ENCODE data around the gene CASS4. TPM values are rescaled to one million over a fixed set of nuclear protein-coding genes. Genes with fewer than 3 reads are reported as not detected.

The CASS4 gene
- total and polyA plus RNA-seq, 8 donors, result 14.4 to 28.1 (median 23.4) TPM

DNA sequence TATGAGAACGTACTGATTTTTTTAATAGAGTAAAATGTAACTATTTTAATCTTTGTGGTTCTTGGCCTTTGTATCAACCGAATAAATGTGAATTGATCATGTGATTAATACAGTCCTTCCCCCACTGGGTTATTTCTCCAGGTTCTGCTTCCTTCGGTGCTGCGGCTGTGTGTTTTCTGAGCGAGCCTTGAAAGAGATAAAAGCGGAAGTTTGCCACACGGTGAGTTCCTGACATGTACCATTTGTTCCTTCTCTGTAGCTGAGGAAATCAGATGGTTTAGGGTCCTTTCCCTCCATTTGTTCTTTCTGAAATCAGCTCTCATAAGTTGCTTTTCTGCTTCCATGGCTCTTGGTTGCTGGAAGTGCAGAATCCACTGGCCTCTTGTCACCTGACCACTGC is 71.9 kb downstream of the CASS4 start:
- Histone ChIP-seq H3K27me3 (no peaks in the 10 kb centered on the region), H3K27ac (peak overlapping the region in 1 of 2 donors; percentile 76), H3K9me3 (no peaks in the 10 kb centered on the region), H3K4me1 (peaks cover 0 to 25% of the 10 kb centered on the region in 2 donors), H3K4me3 (no peak overlapping the region), H3K36me3 (peaks cover 0 to 97% of the 10 kb centered on the region in 2 donors)
- DNase-seq (no peak), ATAC-seq (no peak)
- intact Hi-C loops (cut with DNase I), result no loop called here
- TF ChIP-seq, protein P1, sequence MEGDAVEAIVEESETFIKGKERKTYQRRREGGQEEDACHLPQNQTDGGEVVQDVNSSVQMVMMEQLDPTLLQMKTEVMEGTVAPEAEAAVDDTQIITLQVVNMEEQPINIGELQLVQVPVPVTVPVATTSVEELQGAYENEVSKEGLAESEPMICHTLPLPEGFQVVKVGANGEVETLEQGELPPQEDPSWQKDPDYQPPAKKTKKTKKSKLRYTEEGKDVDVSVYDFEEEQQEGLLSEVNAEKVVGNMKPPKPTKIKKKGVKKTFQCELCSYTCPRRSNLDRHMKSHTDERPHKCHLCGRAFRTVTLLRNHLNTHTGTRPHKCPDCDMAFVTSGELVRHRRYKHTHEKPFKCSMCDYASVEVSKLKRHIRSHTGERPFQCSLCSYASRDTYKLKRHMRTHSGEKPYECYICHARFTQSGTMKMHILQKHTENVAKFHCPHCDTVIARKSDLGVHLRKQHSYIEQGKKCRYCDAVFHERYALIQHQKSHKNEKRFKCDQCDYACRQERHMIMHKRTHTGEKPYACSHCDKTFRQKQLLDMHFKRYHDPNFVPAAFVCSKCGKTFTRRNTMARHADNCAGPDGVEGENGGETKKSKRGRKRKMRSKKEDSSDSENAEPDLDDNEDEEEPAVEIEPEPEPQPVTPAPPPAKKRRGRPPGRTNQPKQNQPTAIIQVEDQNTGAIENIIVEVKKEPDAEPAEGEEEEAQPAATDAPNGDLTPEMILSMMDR (IDR thresholded peaks at IDR 0.05), result no peak

DNA sequence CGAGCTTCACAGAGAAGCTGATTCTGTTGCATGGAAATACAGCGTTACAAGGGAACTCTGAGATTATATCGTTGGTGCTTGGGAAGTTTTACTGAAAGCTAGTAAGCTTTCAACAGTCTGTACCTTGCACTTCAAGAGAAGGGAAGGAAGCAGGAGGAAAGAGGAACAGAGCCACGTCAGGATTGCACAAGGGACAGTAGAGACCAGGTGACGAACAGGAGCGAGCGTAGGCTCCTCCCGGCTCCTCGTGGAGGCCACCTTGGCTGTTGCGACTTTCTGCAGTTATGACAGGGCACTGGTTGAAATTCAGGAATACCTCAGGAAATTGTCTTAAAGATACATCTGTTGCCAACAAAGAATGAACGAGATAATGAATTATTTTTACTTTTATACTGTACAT is 75.2 kb downstream of the CASS4 start:
- no peak for ATAC-seq
- intact Hi-C loops (cut with DNase I), result no loop called here
- peak overlapping the region in 1 of 2 donors; percentile 82 for H3K27ac ChIP-seq
- no peaks in the 10 kb centered on the region for H3K27me3 ChIP-seq
- DNase-seq, result no peak
- TF ChIP-seq, protein P1 (IDR thresholded peaks at IDR 0.05), result no peak
- H3K4me3 ChIP-seq, result no peak overlapping the region
- H3K4me1 ChIP-seq, result peaks cover 0 to 25% of the 10 kb centered on the region in 2 donors
- no peaks in the 10 kb centered on the region for H3K9me3 ChIP-seq
- peaks cover 0 to 96% of the 10 kb centered on the region in 2 donors for H3K36me3 ChIP-seq

DNA sequence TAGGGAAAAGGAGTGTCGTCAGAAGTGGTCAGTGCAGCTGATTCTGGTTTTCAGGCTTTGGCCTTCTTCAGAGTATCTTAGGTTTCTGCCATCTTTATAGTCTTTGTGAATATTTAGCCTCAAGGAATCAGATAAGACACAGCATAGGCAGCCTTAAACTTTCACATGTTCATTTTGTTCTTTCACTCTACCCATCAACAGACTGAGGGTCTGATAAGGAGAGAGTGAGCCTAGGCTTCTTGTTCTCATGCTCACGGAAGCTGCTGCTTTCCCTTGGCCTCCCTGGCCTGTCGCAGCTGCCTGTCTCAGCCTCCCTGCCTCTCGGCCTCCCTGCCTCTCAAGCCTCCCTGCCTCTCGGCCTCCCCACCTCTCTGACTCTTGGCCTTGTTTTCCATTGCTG is 76.5 kb downstream of the CASS4 start:
- no peak overlapping the region for H3K27ac ChIP-seq
- peaks cover 0 to 98% of the 10 kb centered on the region in 2 donors for H3K36me3 ChIP-seq
- DNase-seq (no peak), ATAC-seq (no peak)
- intact Hi-C loops (cut with DNase I), result no loop called here
- H3K27me3 ChIP-seq, result no peaks in the 10 kb centered on the region
- H3K9me3 ChIP-seq, result no peaks in the 10 kb centered on the region
- TF ChIP-seq, protein P1 (IDR thresholded peaks at IDR 0.05), result no peak
- peaks cover 0 to 22% of the 10 kb centered on the region in 2 donors for H3K4me1 ChIP-seq
- H3K4me3 ChIP-seq, result no peak overlapping the region

DNA sequence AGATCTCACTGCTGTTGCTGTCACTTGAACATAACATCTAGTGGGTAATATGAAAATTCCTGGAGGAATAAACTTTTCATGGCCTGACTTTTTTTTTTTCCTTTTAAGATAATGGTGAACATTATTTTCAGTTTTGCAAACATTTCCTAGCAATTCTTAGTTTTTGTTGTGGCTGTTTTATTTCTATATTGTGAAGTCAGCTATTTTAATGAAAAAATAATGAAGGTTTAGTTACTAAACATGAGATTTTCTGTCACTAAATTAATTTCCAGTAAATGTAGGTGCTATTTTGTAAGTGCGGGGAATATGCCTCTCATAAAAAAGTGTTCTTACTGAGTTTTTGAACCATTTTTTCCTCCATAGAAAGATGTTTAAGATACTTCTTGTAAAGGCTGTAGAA is 89.1 kb downstream of the CASS4 start:
- DNase-seq (no peak), ATAC-seq (no peak)
- Histone ChIP-seq H3K4me3 (no peak overlapping the region), H3K4me1 (peaks cover 0 to 8% of the 10 kb centered on the region in 2 donors), H3K27me3 (no peaks in the 10 kb centered on the region), H3K9me3 (peaks cover 0 to 4% of the 10 kb centered on the region in 2 donors), H3K27ac (no peak overlapping the region), H3K36me3 (peaks cover 0 to 48% of the 10 kb centered on the region in 2 donors)
- TF ChIP-seq, protein P1 (IDR thresholded peaks at IDR 0.05), result no peak
- intact Hi-C loops (cut with DNase I), result no loop called here

DNA sequence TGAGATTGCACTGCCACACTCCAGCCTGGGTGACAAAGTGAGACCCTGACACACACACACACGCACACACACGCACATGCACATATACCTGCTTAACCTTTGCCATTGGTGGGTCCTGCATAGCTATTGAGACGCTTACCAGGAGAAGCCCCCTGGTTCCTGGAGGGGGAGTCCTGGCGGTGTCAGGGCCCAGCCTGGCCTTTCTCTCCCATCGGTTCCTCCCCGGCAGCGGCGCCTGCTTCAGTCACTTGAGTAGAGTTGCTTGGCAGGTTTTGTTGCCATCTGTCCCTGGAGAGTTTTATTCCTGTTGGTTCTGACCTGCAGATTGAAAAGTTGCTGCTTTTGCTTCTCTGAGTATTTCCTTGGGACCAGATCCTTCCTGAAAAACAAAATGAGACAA is 91.9 kb downstream of the CASS4 start:
- Histone ChIP-seq H3K4me1 (peaks cover 0 to 10% of the 10 kb centered on the region in 2 donors), H3K27ac (no peak overlapping the region), H3K9me3 (no peaks in the 10 kb centered on the region), H3K36me3 (peaks cover 0 to 28% of the 10 kb centered on the region in 2 donors), H3K4me3 (no peak overlapping the region), H3K27me3 (no peaks in the 10 kb centered on the region)
- peak in 1 of 4 donors; percentile 52 for DNase-seq
- no peak for ATAC-seq
- TF ChIP-seq, protein P1 (IDR thresholded peaks at IDR 0.05), result no peak
- intact Hi-C loops (cut with DNase I), result no loop called here
